A673 (cell line): ENCODE results near the gene RITA1. TPM values are rescaled to one million over a fixed set of nuclear protein-coding genes. Genes with fewer than 3 reads are reported as not detected.
A peak's percentile ranks its signal among the peaks of the same experiment; 100 is the strongest.

Experiments used
- BruUV-seq: library from RNA; stranded (reverse); fragments of 400-500 nt; replicated peaks from 2 replicates; lab custom pipeline; 2021; lab: Mats Ljungman, UMichigan
- CTCF ChIA-PET: fragments of 300-600 bp; sonication (Branson Sonifier 250); formaldehyde crosslinking; loops from one replicate; lab custom pipeline; 2022; ENCODE audit warnings: antibody characterized with exemption; lab: Charles Lee
- POLR2A ChIA-PET: fragments of 300-600 bp; sonication (Branson Sonifier 250); formaldehyde crosslinking; loops from one replicate; lab custom pipeline; 2022; ENCODE audit warnings: antibody characterized with exemption; ENCODE audit not compliant: low non-redundant PET; lab: Charles Lee
- DNase-seq: peaks from one replicate; pipeline ENCODE4 v3.0.0-alpha.2; 2015; ENCODE audit warnings: low spot score
- H3K27ac ChIP-seq: fragments of 200-600 bp; sonication (generic); 2 replicates; pipeline ENCODE4 v1.5.1; 2016; ENCODE audit warnings: mixed run types, low read depth, mild to moderate bottlenecking, mixed read lengths, antibody characterized with exemption, low read length; ENCODE audit not compliant: poor library complexity, severe bottlenecking
- H3K27me3 ChIP-seq: fragments of 200-600 bp; sonication (generic); replicated peaks from 2 replicates; pipeline ENCODE4 v1.6.1; 2017; ENCODE audit warnings: mixed run types, low read depth, mild to moderate bottlenecking, mixed read lengths, antibody characterized with exemption, low read length; ENCODE audit not compliant: insufficient read depth, poor library complexity
- H3K36me3 ChIP-seq: fragments of 200-600 bp; sonication (generic); 2 replicates; pipeline ENCODE4 v1.6.1; 2016; ENCODE audit warnings: mixed run types, mild to moderate bottlenecking, mixed read lengths, antibody characterized with exemption, low read length; ENCODE audit not compliant: insufficient read depth, poor library complexity, severe bottlenecking
- H3K4me1 ChIP-seq: fragments of 200-600 bp; sonication (generic); 2 replicates; pipeline ENCODE4 v1.6.1; 2017; ENCODE audit warnings: mixed run types, mild to moderate bottlenecking, mixed read lengths, antibody characterized with exemption, low read length; ENCODE audit not compliant: insufficient read depth, poor library complexity, severe bottlenecking
- H3K4me3 ChIP-seq: fragments of 200-600 bp; sonication (generic); 2 replicates; pipeline ENCODE4 v1.5.1; 2016; ENCODE audit warnings: low read depth, mixed run types, mild to moderate bottlenecking, mixed read lengths, low read length; ENCODE audit not compliant: poor library complexity, severe bottlenecking
- H3K9me3 ChIP-seq: fragments of 200-600 bp; sonication (generic); 2 replicates; pipeline ENCODE4 v1.6.1; 2016; ENCODE audit warnings: mixed run types, low read depth, mild to moderate bottlenecking, mixed read lengths, antibody characterized with exemption, low read length; ENCODE audit not compliant: poor library complexity, severe bottlenecking
- CTCF ChIP-seq: fragments of 300-800, 200-600 bp; sonication (generic); conservative IDR thresholded peaks from 2 replicates; pipeline ENCODE4 v1.5.1; 2017; ENCODE audit warnings: low read depth, mild to moderate bottlenecking, antibody characterized with exemption, low read length, moderate library complexity, mixed read lengths
- EZH2 ChIP-seq: fragments of 200-600 bp; sonication (generic); IDR thresholded peaks from 2 replicates; pipeline ENCODE4 v1.6.1; 2017; ENCODE audit warnings: borderline replicate concordance, low read depth, mild to moderate bottlenecking, mixed read lengths, antibody characterized with exemption, low read length; ENCODE audit not compliant: poor library complexity, severe bottlenecking
- intact Hi-C: fragments of 100-400 bp; cut with micrococcal nuclease; formaldehyde crosslinking; loops from one replicate; pipeline ENCODE4 v1.10.0; 2022; ENCODE audit not compliant: unreplicated experiment
- total RNA-seq: library from RNA; stranded (reverse); gene quantifications from 2 replicates; pipeline ENCODE4 v1.2.3, GENCODE V29; 2021

Gene RITA1
- total RNA-seq, 1 experiment from 2014 or later, result 22.3 TPM

- no TSS peak for BruUV-seq
- H3K27me3 ChIP-seq, result no peaks in the 10 kb centered on the region
- no peak overlapping the region for H3K27ac ChIP-seq
- H3K4me1 ChIP-seq, result no peaks in the 10 kb centered on the region
- DNase-seq, result peak; percentile 71
- POLR2A ChIA-PET, result interaction anchor here (0.6 kb wide), 1 partner anchor 771 kb away, joined by 4 read pairs; no protein-coding TSS in a partner anchor
- no peak overlapping the region for H3K4me3 ChIP-seq
- H3K9me3 ChIP-seq, result no peaks in the 10 kb centered on the region
- intact Hi-C loops, result loop anchor here (1.0 kb wide), 1 partner anchor 126 kb away; no protein-coding TSS in a partner anchor
- H3K36me3 ChIP-seq, result peaks cover 84% of the 10 kb centered on the region
- CTCF ChIA-PET, result interaction anchor here (0.6 to 1.9 kb wide), 5 partner anchors 13 to 182 kb away, joined by 3 to 11 read pairs (median 6); no protein-coding TSS in a partner anchor
- peak; percentile 97 for TF ChIP-seq CTCF
- TF ChIP-seq EZH2, result no peak
These were observed 10.8 kb upstream of the RITA1 start for GRCh38 chr12:113174461-113175384.

- ChIA-PET CTCF (interaction anchor here (0.6 kb wide), 1 partner anchor 1057 kb away, joined by 6 read pairs; no protein-coding TSS in a partner anchor), POLR2A (no interaction called here)
- Histone ChIP-seq H3K27ac (no peak overlapping the region), H3K36me3 (peaks cover 50% of the 10 kb centered on the region), H3K4me1 (no peaks in the 10 kb centered on the region), H3K9me3 (no peaks in the 10 kb centered on the region), H3K4me3 (no peak overlapping the region), H3K27me3 (no peaks in the 10 kb centered on the region)
- no peak for DNase-seq
- no TSS peak for BruUV-seq
- intact Hi-C loops, result no loop called here
- no peak for TF ChIP-seq EZH2
- no peak for TF ChIP-seq CTCF
These were observed 6.5 kb upstream of the RITA1 start for GRCh38 chr12:113179023-113179422.

- CTCF ChIA-PET, result no interaction called here
- Histone ChIP-seq H3K4me1 (no peaks in the 10 kb centered on the region), H3K9me3 (no peaks in the 10 kb centered on the region), H3K27me3 (no peaks in the 10 kb centered on the region), H3K27ac (no peak overlapping the region), H3K36me3 (peaks cover 39% of the 10 kb centered on the region), H3K4me3 (no peak overlapping the region)
- no peak for TF ChIP-seq EZH2
- no peak for TF ChIP-seq CTCF
- DNase-seq, result no peak
- intact Hi-C loops, result no loop called here
- no TSS peak for BruUV-seq
- POLR2A ChIA-PET, result no interaction called here
These were observed 5.2 kb upstream of the RITA1 start for GRCh38 chr12:113180333-113180732.
